ENCODE data around the gene OR6X1.

- TF ChIP-seq CTCF (IDR thresholded peaks at IDR 0.05) = no peak
- no peak for TF ChIP-seq POLR2A (IDR thresholded peaks at IDR 0.05)
- TF ChIP-seq EP300 (IDR thresholded peaks at IDR 0.05) = no peak
- TF ChIP-seq POLR2AphosphoS5 (IDR thresholded peaks at IDR 0.05) = no peak
These were observed 17.3 kb upstream of the OR6X1 start for GRCh38 chr11:123771664-123772063.
